GM18951 (cell line): ENCODE measurements around the gene NOTCH1.

Experiments
- POLR2A ChIP-seq: IDR thresholded peaks from 4 replicates; pipeline ENCODE4 v1.6.1; 2011; ENCODE audit warnings: mild to moderate bottlenecking; ENCODE audit not compliant: insufficient read length, insufficient read depth; ENCODE audit errors: extremely low read depth
- in situ Hi-C: fragments of 300-500 bp; cut with MboI; formaldehyde crosslinking; loops from one replicate; pipeline ENCODE4 v1.12.0; 2022; ENCODE audit warnings: low sequenced_read_pairs, mixed read lengths, inconsistent platforms; ENCODE audit not compliant: unreplicated experiment

The NOTCH1 gene

GRCh38 chr9:136525841-136526499 is 19.9 kb downstream of the NOTCH1 start:
- in situ Hi-C loops: no loop called here

GRCh38 chr9:136525207-136525606 is 20.6 kb downstream of the NOTCH1 start:
- in situ Hi-C loops: no loop called here
- TF ChIP-seq POLR2A: no peak

More at GRCh38 chr9:136525841-136526499, 19.9 kb downstream of the NOTCH1 start:
- TF ChIP-seq POLR2A: no peak

- in situ Hi-C loops: no loop called here
- no peak for TF ChIP-seq POLR2A
Measured at GRCh38 chr9:136522314-136523237, 23.3 kb downstream of the NOTCH1 start.

- TF ChIP-seq POLR2A: no peak
- in situ Hi-C loops: no loop called here
Measured at GRCh38 chr9:136521537-136521936, 24.3 kb downstream of the NOTCH1 start.

GRCh38 chr9:136520053-136520540 is 25.8 kb downstream of the NOTCH1 start:
- in situ Hi-C loops: no loop called here

GRCh38 chr9:136519263-136520052 is 26.4 kb downstream of the NOTCH1 start:
- in situ Hi-C loops: no loop called here
- no peak for TF ChIP-seq POLR2A

More at GRCh38 chr9:136520053-136520540, 25.8 kb downstream of the NOTCH1 start:
- TF ChIP-seq POLR2A: no peak

- in situ Hi-C loops: no loop called here
- TF ChIP-seq POLR2A: no peak
Measured at GRCh38 chr9:136518623-136519022, 27.2 kb downstream of the NOTCH1 start.

- TF ChIP-seq POLR2A: no peak
- in situ Hi-C loops: no loop called here
Measured at GRCh38 chr9:136517950-136518349, 27.9 kb downstream of the NOTCH1 start.

- in situ Hi-C loops: no loop called here
- TF ChIP-seq POLR2A: no peak
Measured at GRCh38 chr9:136517012-136517743, 28.7 kb downstream of the NOTCH1 start.

GRCh38 chr9:136516191-136516654 is 29.6 kb downstream of the NOTCH1 start:
- in situ Hi-C loops: no loop called here
- TF ChIP-seq POLR2A: no peak

GRCh38 chr9:136515276-136515675 is 30.6 kb downstream of the NOTCH1 start:
- in situ Hi-C loops: no loop called here
- no peak for TF ChIP-seq POLR2A

GRCh38 chr9:136514022-136514714 is 31.7 kb downstream of the NOTCH1 start:
- in situ Hi-C loops: no loop called here
- TF ChIP-seq POLR2A: no peak
